ENCODE data around the gene MON2.

- TF ChIP-seq CTCF (IDR thresholded peaks at IDR 0.05), result no peak
- no peak for TF ChIP-seq ZFX (IDR thresholded peaks at IDR 0.05; ENCODE audit: borderline replicate concordance)
These were observed 53.7 kb downstream of the MON2 start for GRCh38 chr12:62520361-62520760.
